Karpas-422 (cell line): Measurements from ENCODE around the gene B4GALT2. TPM values are rescaled to one million over a fixed set of nuclear protein-coding genes. Genes with fewer than 3 reads are reported as not detected.

Source experiments
- DNase-seq: peaks from one replicate; pipeline ENCODE4 v3.0.0-alpha.2; 2015
- H2AFZ ChIP-seq: fragments of 200-600 bp; sonication (generic); 2 replicates; pipeline ENCODE4 v1.6.1; 2014; ENCODE audit warnings: antibody characterized with exemption, low read length, mixed read lengths
- H3K27ac ChIP-seq: fragments of 200-600 bp; sonication (generic); 2 replicates; pipeline ENCODE4 v1.5.1; 2014; ENCODE audit warnings: mild to moderate bottlenecking, low read length, moderate library complexity
- H3K27me3 ChIP-seq: fragments of 200-600 bp; sonication (generic); 2 replicates; pipeline ENCODE4 v1.6.1; 2014; ENCODE audit warnings: low read length, mixed read lengths
- H3K36me3 ChIP-seq: fragments of 200-600 bp; sonication (generic); 2 replicates; pipeline ENCODE4 v1.6.1; 2014; ENCODE audit warnings: low read length, mixed read lengths; ENCODE audit not compliant: insufficient read depth
- H3K4me1 ChIP-seq: fragments of 200-600 bp; sonication (generic); 2 replicates; pipeline ENCODE4 v1.6.1; 2014; ENCODE audit warnings: mild to moderate bottlenecking, low read length, mixed read lengths
- H3K4me2 ChIP-seq: fragments of 200-600 bp; sonication (generic); 2 replicates; pipeline ENCODE4 v1.6.1; 2014; ENCODE audit warnings: low read length, low read depth, mild to moderate bottlenecking; ENCODE audit not compliant: poor library complexity, severe bottlenecking
- H3K4me3 ChIP-seq: fragments of 200-600 bp; sonication (generic); 2 replicates; pipeline ENCODE4 v1.5.1; 2014; ENCODE audit warnings: mild to moderate bottlenecking, antibody characterized with exemption, low read length, mixed read lengths
- H3K79me2 ChIP-seq: fragments of 200-600 bp; sonication (generic); 2 replicates; pipeline ENCODE4 v1.6.1; 2014; ENCODE audit warnings: mild to moderate bottlenecking, low read length, mixed read lengths
- H3K9ac ChIP-seq: fragments of 200-600 bp; sonication (generic); 2 replicates; pipeline ENCODE4 v1.6.0; 2014; ENCODE audit warnings: low read length
- H3K9me2 ChIP-seq: fragments of 200-600 bp; sonication (generic), shearing (Covaris generic); replicated peaks from 2 replicates; pipeline ENCODE4 v1.6.0; 2014; ENCODE audit warnings: mild to moderate bottlenecking, low read length, moderate library complexity; ENCODE audit not compliant: insufficient read depth
- H3K9me3 ChIP-seq: fragments of 300-700, 200-600 bp; sonication (generic); 2 replicates; pipeline ENCODE4 v1.6.1; 2014; ENCODE audit warnings: low read length, mixed read lengths
- H4K20me1 ChIP-seq: fragments of 200-600 bp; sonication (generic); 2 replicates; pipeline ENCODE4 v1.6.1; 2014; ENCODE audit warnings: mild to moderate bottlenecking, antibody characterized with exemption, low read length, low read depth; ENCODE audit not compliant: insufficient read depth
- total RNA-seq: library from RNA; depleted of rRNA; stranded (reverse); fragments of >200 nt; shearing (Covaris generic); gene quantifications from 2 replicates; pipeline ENCODE4 v1.2.3, GENCODE V29; 2014; ENCODE audit warnings: low replicate concordance; rRNA removed

B4GALT2 gene
- total RNA-seq, 1 experiment from 2014 or later = 42.9 TPM

GRCh38 chr1:44036409-44037139, 57.6 kb downstream of the B4GALT2 start:
- no peak overlapping the region for H3K9ac ChIP-seq
- H3K27me3 ChIP-seq = no peaks in the 10 kb centered on the region
- H3K9me3 ChIP-seq = no peaks in the 10 kb centered on the region
- no peak overlapping the region for H3K27ac ChIP-seq
- no peaks in the 10 kb centered on the region for H3K79me2 ChIP-seq
- H3K4me3 ChIP-seq = no peak overlapping the region
- no peaks in the 10 kb centered on the region for H3K9me2 ChIP-seq
- H3K4me2 ChIP-seq = no peak overlapping the region
- H3K36me3 ChIP-seq = no peaks in the 10 kb centered on the region
- H4K20me1 ChIP-seq = no peaks in the 10 kb centered on the region
- DNase-seq = peak; percentile 89
- H2AFZ ChIP-seq = no peak overlapping the region
- peaks cover 28% of the 10 kb centered on the region for H3K4me1 ChIP-seq

GRCh38 chr1:44037154-44037553, 58.1 kb downstream of the B4GALT2 start:
- H3K36me3 ChIP-seq = no peaks in the 10 kb centered on the region
- no peak overlapping the region for H3K9ac ChIP-seq
- no peak overlapping the region for H3K27ac ChIP-seq
- no peaks in the 10 kb centered on the region for H3K9me3 ChIP-seq
- H2AFZ ChIP-seq = no peak overlapping the region
- H3K79me2 ChIP-seq = no peaks in the 10 kb centered on the region
- no peak overlapping the region for H3K4me2 ChIP-seq
- no peaks in the 10 kb centered on the region for H4K20me1 ChIP-seq
- no peak for DNase-seq
- no peak overlapping the region for H3K4me3 ChIP-seq
- no peaks in the 10 kb centered on the region for H3K27me3 ChIP-seq
- H3K4me1 ChIP-seq = peaks cover 22% of the 10 kb centered on the region
- H3K9me2 ChIP-seq = no peaks in the 10 kb centered on the region

- H4K20me1 ChIP-seq = no peaks in the 10 kb centered on the region
- no peak for DNase-seq
- no peaks in the 10 kb centered on the region for H3K79me2 ChIP-seq
- H3K9me3 ChIP-seq = no peaks in the 10 kb centered on the region
- H3K36me3 ChIP-seq = no peaks in the 10 kb centered on the region
- H3K27ac ChIP-seq = no peak overlapping the region
- no peaks in the 10 kb centered on the region for H3K9me2 ChIP-seq
- H3K4me2 ChIP-seq = no peak overlapping the region
- peaks cover 18% of the 10 kb centered on the region for H3K4me1 ChIP-seq
- H3K4me3 ChIP-seq = no peak overlapping the region
- no peak overlapping the region for H2AFZ ChIP-seq
- no peak overlapping the region for H3K9ac ChIP-seq
- no peaks in the 10 kb centered on the region for H3K27me3 ChIP-seq
Observed at GRCh38 chr1:44038876-44039657, 60.1 kb downstream of the B4GALT2 start.

- no peak overlapping the region for H3K9ac ChIP-seq
- no peak overlapping the region for H2AFZ ChIP-seq
- peaks cover 18% of the 10 kb centered on the region for H3K4me1 ChIP-seq
- H3K9me2 ChIP-seq = no peaks in the 10 kb centered on the region
- no peaks in the 10 kb centered on the region for H3K9me3 ChIP-seq
- no peaks in the 10 kb centered on the region for H4K20me1 ChIP-seq
- H3K79me2 ChIP-seq = no peaks in the 10 kb centered on the region
- H3K27ac ChIP-seq = no peak overlapping the region
- DNase-seq = no peak
- H3K36me3 ChIP-seq = no peaks in the 10 kb centered on the region
- peak overlapping the region; percentile 52 for H3K4me2 ChIP-seq
- H3K4me3 ChIP-seq = no peak overlapping the region
- H3K27me3 ChIP-seq = no peaks in the 10 kb centered on the region
Observed at GRCh38 chr1:44040418-44040817, 61.4 kb downstream of the B4GALT2 start.

Other genes starting within 250 kb of the B4GALT2 start
- gene ARTN, start 45.4 kb upstream of the B4GALT2 start, total RNA-seq = 1.0 TPM in 1 of 2 replicates, not detected in the other
- 19.8 and 23.3 TPM in 2 replicates for gene IPO13, start 32.3 kb upstream of the B4GALT2 start, total RNA-seq
- 42.2 and 44.4 TPM in 2 replicates for gene DPH2, start 9.2 kb upstream of the B4GALT2 start, total RNA-seq
- gene ATP6V0B, start 4.2 kb upstream of the B4GALT2 start, total RNA-seq = 386 and 447 TPM in 2 replicates
- gene CCDC24, start 12.4 kb downstream of the B4GALT2 start, total RNA-seq = 28.1 and 34.7 TPM in 2 replicates
- gene SLC6A9, start 52.3 kb downstream of the B4GALT2 start, total RNA-seq = 7.0 and 7.9 TPM in 2 replicates
- gene KLF17, start 139.6 kb downstream of the B4GALT2 start, total RNA-seq = not detected in 2 replicates
- gene KLF18, start 162.4 kb downstream of the B4GALT2 start, total RNA-seq = not detected in 2 replicates
- gene DMAP1, start 234.3 kb downstream of the B4GALT2 start, total RNA-seq = 16.6 and 40.4 TPM in 2 replicates